AG09319 (cell line): ENCODE measurements around the gene FGF18.
"Not testable (repeated sequence)": the region's sequence is repeated elsewhere in the genome, so short reads cannot be mapped to it uniquely, and the experiment has no call there.

Source experiments
- DNase-seq: peaks from one replicate; pipeline ENCODE4 v3.0.0-alpha.2; 2010; ENCODE audit warnings: low read depth; ENCODE audit errors: extremely low read depth
- CTCF ChIP-seq: IDR thresholded peaks from 2 replicates; pipeline ENCODE4 v1.5.1; 2011; ENCODE audit warnings: low read depth, mild to moderate bottlenecking, inconsistent platforms, low read length, moderate library complexity

The FGF18 gene

GRCh38 chr5:171407234-171407633, 12.2 kb upstream of the FGF18 start:
- no peak for DNase-seq

GRCh38 chr5:171409164-171410136, 10.0 kb upstream of the FGF18 start:
- TF ChIP-seq CTCF, result no peak
- DNase-seq, result no peak

More at GRCh38 chr5:171407234-171407633, 12.2 kb upstream of the FGF18 start:
- TF ChIP-seq CTCF, result no peak

- no peak for DNase-seq
- TF ChIP-seq CTCF, result no peak
Measured at GRCh38 chr5:171410181-171410580, 9.3 kb upstream of the FGF18 start.

- no peak for DNase-seq
- TF ChIP-seq CTCF, result no peak
Measured at GRCh38 chr5:171412186-171412585, 7.3 kb upstream of the FGF18 start.

- no peak for TF ChIP-seq CTCF
- DNase-seq, result no peak
Measured at GRCh38 chr5:171413153-171413910, 6.1 kb upstream of the FGF18 start.

- DNase-seq, result not testable (repeated sequence)
Measured at GRCh38 chr5:171413993-171414392, 5.5 kb upstream of the FGF18 start.

GRCh38 chr5:171415115-171415730, 4.2 kb upstream of the FGF18 start:
- DNase-seq, result peak; percentile 30
- TF ChIP-seq CTCF, result no peak
